HG02870 (cell line): Measurements from ENCODE around the gene CCL1.

Source experiments
- ATAC-seq: cut with Tn5 transposase; IDR thresholded peaks from one replicate; pipeline ENCODE4 v1.9.1; 2021; ENCODE audit warnings: mild to moderate bottlenecking, moderate library complexity; ENCODE audit not compliant: unreplicated experiment

Gene CCL1, protein sequence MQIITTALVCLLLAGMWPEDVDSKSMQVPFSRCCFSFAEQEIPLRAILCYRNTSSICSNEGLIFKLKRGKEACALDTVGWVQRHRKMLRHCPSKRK

DNA sequence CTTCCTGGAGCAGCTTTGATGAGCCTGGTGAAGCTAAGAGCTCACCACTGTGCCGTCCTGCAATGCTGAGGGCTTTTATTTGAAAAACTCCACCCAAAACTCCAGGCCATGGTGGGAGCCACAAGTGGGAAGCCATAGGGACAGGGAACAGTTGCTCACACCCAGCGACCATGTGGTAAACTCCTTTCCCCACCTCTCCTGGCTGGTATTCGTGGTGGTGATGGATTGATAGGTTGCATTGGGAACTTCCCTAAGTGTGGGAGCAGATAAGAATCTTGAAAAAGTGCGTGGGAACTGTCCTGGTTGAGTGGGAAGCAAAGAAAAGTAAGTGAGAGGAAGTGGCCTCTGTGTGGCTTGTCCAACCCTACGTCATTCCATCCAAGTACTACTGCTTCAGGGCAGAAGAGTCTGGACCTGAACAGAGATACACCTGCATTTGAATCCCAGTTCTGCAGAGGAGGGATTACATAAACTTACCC, at the start of gene CCL1:
Gene CCL1 (minus strand): TSS at position 51 of the 479 bp plus-strand sequence. CDS start 72 bp downstream, outside the sequence.
- no peak for ATAC-seq

GRCh38 chr17:34412534-34412933, 49.5 kb upstream of the CCL1 start:
- ATAC-seq, result no peak

- no peak for ATAC-seq
These were observed 48.8 kb upstream of the CCL1 start for GRCh38 chr17:34411646-34412421.

DNA sequence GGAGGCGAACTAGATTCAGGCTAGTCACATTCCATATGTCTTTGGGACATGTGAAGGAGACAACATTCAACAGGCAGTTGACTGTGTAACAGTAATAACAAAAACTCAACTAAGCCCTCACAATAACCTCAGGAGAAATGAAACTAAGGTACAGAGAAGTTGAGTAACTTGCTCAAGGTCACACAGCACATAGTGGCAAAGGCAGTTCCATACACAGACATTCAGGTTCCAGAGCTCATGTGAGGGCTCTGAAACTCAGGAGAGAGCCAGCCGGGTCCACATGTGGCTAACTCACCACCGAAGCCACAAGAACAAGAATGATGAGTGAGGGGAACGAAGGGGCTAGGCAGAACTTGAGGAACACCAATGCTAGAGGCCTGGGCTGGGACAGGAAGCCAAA, 46.3 kb upstream of the CCL1 start:
- no peak for ATAC-seq

DNA sequence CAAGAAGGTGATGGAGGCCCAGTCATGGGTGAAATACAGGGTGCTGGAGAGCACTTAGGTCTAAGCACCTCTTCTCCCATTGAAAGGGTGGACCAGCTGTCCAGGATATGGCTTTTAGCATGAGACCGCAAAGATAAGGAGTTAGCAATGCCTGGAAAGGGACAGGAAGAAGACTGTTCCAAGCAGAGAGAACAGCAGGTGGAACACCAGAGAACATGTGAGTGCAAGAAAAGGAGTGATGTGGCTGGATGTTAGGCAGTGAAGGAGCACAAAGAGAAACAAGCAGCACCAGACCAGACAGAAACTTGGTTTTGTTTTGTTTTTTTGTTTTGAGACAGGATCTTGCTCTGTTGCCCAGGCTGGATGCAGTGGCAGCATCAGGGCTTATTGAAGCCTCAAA, 45.4 kb upstream of the CCL1 start:
- no peak for ATAC-seq

DNA sequence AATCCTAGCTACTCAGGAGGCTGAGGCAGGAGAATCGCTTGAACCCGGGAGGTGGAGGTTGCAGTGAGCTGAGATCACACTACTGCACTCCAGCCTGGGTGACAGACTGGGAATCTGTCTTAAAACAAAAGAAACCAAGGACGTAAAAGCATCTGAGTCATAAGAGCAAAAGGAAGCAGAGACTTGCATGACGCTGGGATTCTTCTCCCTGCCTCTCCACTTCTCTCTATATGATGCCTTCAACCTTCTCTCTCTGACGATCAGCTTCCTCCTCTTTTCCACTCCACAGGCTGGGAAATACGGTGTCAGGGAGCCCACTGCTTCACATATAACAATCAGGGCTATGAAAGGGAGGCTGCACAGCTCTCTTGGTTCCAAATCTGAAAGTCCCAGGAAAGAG, 43.2 kb upstream of the CCL1 start:
- ATAC-seq, result no peak

DNA sequence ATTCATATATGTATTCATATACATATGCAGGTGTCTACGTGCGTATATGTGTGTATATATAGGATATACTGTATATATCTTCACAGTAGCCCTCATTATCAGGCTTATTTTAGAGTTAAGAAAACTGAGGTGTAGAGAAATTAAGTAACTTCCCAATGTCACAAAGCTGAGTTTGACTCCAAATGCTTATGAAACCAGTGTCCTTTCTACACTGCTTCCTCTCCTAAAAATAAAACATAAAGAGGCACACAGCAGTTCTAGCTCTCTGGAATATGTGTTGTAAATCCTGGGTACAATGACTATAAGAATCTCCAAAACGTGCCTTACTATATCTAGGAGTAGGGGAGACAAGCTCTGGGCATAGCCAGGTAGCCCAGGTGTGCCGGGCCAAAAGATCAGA, 40.0 kb upstream of the CCL1 start:
- no peak for ATAC-seq

DNA sequence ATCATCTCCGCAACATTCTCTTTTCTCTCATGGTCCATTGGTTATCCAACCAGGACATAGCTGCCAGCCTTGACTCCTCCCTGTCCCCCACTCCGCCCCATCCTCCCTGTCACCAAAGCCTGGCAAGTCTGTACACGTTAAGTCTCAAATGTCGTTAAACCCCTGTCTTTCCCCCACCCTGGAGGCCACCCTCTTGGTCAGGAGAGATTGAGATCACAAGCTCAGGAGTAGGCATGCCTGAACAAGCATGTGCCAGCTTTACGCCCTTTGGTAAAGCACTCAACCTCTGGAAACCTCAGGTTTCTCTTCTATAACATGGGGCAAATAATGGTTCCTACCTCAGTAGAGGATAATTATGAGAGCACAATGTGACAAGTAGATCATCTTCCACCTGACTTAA, 38.1 kb upstream of the CCL1 start:
- no peak for ATAC-seq

DNA sequence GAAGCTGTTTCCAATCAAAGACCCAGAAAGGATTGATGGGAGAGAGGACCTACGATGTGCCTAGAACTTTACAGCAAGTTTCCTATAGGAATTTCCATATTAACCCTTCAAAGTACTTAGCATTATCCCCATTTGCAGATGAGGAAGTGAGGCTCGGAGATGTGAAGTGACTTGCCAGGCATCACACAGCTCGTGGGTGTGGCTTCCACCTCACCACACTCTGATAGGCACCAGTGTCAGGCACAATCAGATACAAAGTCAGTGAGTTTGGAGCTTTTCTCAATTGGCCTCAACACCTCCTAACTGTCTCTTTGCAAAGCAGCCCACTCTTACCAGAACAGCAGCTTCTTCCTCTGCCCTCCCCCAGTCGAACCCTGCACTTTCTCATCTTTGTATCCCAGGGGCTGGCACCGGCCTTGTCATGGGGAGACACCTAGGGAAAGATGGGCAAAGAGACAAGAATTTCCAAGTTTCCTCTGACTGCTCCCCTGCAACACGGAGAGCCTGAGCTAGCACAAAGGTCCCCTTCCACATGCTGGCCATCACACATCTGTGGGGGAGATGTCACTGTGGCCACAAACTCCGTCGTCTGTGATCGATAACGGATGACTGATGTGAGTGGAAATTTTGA, 37.4 kb upstream of the CCL1 start:
- ATAC-seq, result no peak

DNA sequence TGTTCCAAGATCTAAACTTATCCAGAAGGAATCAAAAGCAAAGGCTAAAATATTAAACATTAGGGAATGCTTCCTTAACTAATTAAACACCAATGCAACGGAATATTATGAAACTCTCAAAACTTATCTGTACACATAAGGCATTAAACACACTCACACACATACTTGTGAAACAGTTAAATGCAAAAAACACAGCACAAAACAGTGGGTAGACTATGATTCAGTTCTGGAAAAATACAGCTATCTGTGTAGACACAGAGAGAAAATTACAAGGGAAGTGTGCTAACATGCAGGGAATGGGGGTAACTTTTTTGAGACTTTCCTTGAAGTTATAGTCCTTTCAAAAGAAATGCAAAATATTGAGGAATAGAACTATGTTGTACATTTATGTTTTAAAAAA, 36.7 kb upstream of the CCL1 start:
- ATAC-seq, result no peak

GRCh38 chr17:34398990-34399389, 36.0 kb upstream of the CCL1 start:
- no peak for ATAC-seq

GRCh38 chr17:34397265-34397664, 34.2 kb upstream of the CCL1 start:
- no peak for ATAC-seq

DNA sequence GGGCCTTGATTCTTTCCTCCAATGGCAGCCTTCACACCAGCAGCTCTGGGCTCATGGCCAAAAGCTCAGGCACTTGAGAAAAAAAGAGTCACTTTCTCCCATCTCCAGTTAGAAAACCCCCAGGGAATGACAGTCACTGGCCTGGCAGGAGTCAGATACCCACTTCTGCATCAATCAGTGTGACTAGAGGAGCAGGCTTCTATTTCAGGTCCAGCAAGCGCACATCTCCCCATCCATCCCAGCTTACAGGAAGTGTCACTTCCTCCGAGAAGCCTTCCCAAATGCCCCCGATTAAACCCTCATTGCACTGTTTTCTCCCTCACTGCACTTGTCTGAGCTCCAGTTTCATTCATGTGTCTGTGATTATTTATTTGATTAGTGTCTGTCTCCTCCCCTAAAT, 30.4 kb upstream of the CCL1 start:
- no peak for ATAC-seq

DNA sequence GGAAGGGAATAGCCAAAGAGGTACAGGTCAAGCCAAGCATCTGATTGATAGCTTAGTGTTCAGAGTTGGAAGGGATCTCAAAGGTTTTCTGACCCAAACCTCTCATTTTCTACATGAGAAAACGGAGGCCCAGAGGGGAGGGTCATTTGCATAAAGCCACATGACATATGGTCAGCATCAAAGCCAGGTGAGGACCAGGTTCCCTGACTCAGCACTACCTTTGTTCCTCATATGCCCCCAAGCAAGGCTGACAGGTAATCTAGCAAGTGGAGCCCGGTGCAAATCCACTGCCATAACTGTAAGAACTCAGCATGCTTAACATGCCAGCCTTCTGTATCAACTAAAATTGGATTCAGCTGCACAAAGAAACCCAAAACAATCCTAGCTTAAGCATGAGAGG, 28.2 kb upstream of the CCL1 start:
- ATAC-seq, result no peak

GRCh38 chr17:34390649-34391048, 27.6 kb upstream of the CCL1 start:
- ATAC-seq, result no peak

GRCh38 chr17:34389126-34389750, 26.2 kb upstream of the CCL1 start:
- no peak for ATAC-seq

GRCh38 chr17:34387566-34387965, 24.5 kb upstream of the CCL1 start:
- no peak for ATAC-seq

- ATAC-seq, result no peak
These were observed 23.9 kb upstream of the CCL1 start for GRCh38 chr17:34386697-34387550.

- ATAC-seq, result no peak
These were observed 23.3 kb upstream of the CCL1 start for GRCh38 chr17:34386343-34386696.

DNA sequence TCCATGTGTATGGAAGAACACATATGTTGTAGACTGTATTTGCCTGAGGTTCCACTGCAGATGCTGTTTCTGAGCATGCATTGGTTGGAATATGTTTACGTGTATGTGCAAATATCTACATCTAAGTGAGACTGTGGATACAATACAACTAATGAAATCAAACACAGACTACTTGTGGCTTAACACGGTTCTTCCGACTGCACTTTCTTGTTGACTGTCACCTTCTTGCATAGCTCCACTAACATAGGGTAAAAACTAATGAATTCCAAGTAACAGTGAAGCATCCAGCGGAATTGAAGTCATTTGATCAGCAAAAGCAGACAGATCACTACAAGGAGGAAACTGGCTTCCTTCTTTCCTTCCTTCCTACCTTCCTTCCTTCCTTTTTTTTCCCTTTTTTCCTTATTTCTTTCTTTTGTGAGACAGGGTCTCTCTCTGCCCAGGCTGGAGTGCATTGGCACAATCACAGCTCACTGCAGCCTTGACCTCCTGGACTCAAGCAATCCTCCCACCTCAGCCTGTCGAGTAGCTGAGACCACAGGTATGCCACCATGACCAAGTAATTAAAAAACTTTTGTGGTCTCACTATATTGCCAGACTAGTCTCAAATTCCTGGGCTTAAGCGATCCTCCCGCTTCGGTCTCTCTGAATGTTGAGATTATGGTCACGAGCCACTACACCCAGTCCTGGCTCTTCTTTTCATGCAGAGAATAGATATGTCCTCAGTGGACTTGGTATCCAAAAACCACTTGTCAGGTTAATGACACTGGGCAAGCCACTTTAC, 22.0 kb upstream of the CCL1 start:
- no peak for ATAC-seq
